Activated T-cell treated with anti-CD3 and anti-CD28 coated beads, Interleukin-2, amount 50 U/mL, for 72 hours (primary cell): ENCODE data around the gene HSPA4. TPM values are rescaled to one million over a fixed set of nuclear protein-coding genes. Genes with fewer than 3 reads are reported as not detected.
"Not testable (repeated sequence)": the region's sequence is repeated elsewhere in the genome, so short reads cannot be mapped to it uniquely, and the experiment has no call there.

Source experiments
- ATAC-seq, 2 donors: fragments of 150-1000 bp; cut with Tn5 transposase; replicated peaks in 1 of 2; 2 replicates each; pipeline ENCODE4 v1.10.0; 2021; ENCODE audit warnings: moderate library complexity in 2 of 2, mild to moderate bottlenecking in 1 of 2
- DNase-seq, 2 donors: peaks; one replicate each; pipeline ENCODE4 v3.0.0; 2021 to 2022; ENCODE audit warnings: mixed read lengths in 1 of 2
- H3K27ac Mint-ChIP-seq: one replicate; pipeline ENCODE4 v1.8.0; 2022; ENCODE audit warnings: mild to moderate bottlenecking, moderate library complexity, mixed read lengths
- H3K27me3 Mint-ChIP-seq: one replicate; pipeline ENCODE4 v1.8.0; 2022; ENCODE audit warnings: low read depth, mixed read lengths
- H3K36me3 Mint-ChIP-seq, 2 donors: one replicate each; pipeline ENCODE4 v1.8.0; 2022; ENCODE audit warnings: mixed read lengths in 2 of 2, mild to moderate bottlenecking in 1 of 2; ENCODE audit not compliant: insufficient read depth in 2 of 2
- H3K4me1 Mint-ChIP-seq: one replicate; pipeline ENCODE4 v1.8.0; 2022; ENCODE audit warnings: low read depth, mixed read lengths
- H3K4me3 Mint-ChIP-seq, 2 donors: one replicate each; pipeline ENCODE4 v1.8.0; 2022; ENCODE audit warnings: mild to moderate bottlenecking in 2 of 2, mixed read lengths in 2 of 2, moderate library complexity in 2 of 2
- H3K9me3 Mint-ChIP-seq, 2 donors: one replicate each; pipeline ENCODE4 v1.8.0; 2022; ENCODE audit warnings: mixed read lengths in 2 of 2
- total RNA-seq, 2 donors: library from RNA; stranded (reverse); gene quantifications; one replicate each; pipeline ENCODE4 v1.2.3, GENCODE V29; 2022

The HSPA4 gene
- total RNA-seq = 100 to 1,000 TPM; 173 to 213 TPM

- ATAC-seq (peak; percentile 84 to 90), DNase-seq (peak; percentile 96 to 99)
- H3K27me3 Mint-ChIP-seq = no peaks in the 10 kb centered on the region
- peaks cover 2 to 7% of the 10 kb centered on the region in 2 donors for H3K36me3 Mint-ChIP-seq
- no peaks in the 10 kb centered on the region for H3K9me3 Mint-ChIP-seq
- H3K4me1 Mint-ChIP-seq = peaks cover 62% of the 10 kb centered on the region
- H3K27ac Mint-ChIP-seq = peak within 1 kb of the TSS; percentile 92
- peak within 1 kb of the TSS; percentile 86 to 96 for H3K4me3 Mint-ChIP-seq
Observed at GRCh38 chr5:133051542-133052316, at the start of gene HSPA4. HSPA4 (plus strand) TSS chr5:133052013; CDS start chr5:133052251, 238 bp downstream.

DNA sequence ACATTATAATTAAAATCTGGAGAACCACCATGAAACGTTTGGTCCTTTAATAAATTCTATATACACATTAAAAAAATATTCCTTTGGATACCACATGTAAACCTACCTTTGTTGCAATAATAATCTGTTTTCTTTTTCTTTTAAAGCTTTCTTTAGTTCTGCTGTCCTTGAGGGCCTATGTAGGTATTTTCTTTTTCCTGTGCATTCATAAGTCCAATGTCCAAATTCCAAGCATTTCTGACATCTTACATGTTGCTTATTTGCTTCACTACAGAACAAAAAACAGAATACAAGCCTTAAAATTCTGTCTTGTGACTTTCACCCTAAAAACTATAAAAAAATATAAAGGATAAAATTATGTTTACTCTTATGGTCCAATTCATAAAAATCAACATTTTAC, 45.2 kb upstream of the HSPA4 start:
- Mint-ChIP-seq H3K36me3 (peaks cover 2 to 5% of the 10 kb centered on the region in 2 donors), H3K4me1 (no peaks in the 10 kb centered on the region)

GRCh38 chr5:133008455-133008854, 43.4 kb upstream of the HSPA4 start:
- H3K4me3 Mint-ChIP-seq, ATAC-seq, DNase-seq, H3K36me3 Mint-ChIP-seq, H3K27ac Mint-ChIP-seq, H3K27me3 Mint-ChIP-seq, H3K9me3 Mint-ChIP-seq, H3K4me1 Mint-ChIP-seq: not testable (repeated sequence)

More for the DNA sequence above, 45.2 kb upstream of the HSPA4 start:
- Mint-ChIP-seq H3K27me3 (no peaks in the 10 kb centered on the region), H3K4me3 (no peak overlapping the region), H3K27ac (no peak overlapping the region), H3K9me3 (no peaks in the 10 kb centered on the region)
- DNase-seq (no peak), ATAC-seq (no peak)

DNA sequence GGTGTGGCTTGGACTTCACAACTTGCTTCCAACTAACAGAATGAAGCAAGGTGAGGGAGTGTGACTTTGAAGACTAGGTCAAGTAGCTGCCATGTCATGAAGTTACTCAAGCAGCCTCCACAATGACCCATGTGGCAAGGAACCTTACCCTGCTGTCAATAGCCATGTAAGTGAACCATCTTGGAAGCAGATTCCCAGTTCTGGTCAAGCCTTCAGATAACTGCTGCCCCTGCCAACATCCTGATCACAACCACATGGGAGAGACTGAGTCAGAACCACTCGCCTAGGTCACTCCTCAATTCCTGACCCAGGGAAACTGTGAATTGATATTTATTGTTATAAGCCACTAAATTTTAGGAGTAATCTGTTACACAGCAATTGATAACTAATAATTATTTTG, 36.3 kb upstream of the HSPA4 start:
- ATAC-seq (no peak), DNase-seq (no peak)
- H3K4me3 Mint-ChIP-seq = no peak overlapping the region
- H3K9me3 Mint-ChIP-seq = no peaks in the 10 kb centered on the region
- H3K27me3 Mint-ChIP-seq = no peaks in the 10 kb centered on the region
- H3K27ac Mint-ChIP-seq = no peak overlapping the region
- no peaks in the 10 kb centered on the region for H3K4me1 Mint-ChIP-seq
- H3K36me3 Mint-ChIP-seq = peaks cover 0 to 7% of the 10 kb centered on the region in 2 donors

DNA sequence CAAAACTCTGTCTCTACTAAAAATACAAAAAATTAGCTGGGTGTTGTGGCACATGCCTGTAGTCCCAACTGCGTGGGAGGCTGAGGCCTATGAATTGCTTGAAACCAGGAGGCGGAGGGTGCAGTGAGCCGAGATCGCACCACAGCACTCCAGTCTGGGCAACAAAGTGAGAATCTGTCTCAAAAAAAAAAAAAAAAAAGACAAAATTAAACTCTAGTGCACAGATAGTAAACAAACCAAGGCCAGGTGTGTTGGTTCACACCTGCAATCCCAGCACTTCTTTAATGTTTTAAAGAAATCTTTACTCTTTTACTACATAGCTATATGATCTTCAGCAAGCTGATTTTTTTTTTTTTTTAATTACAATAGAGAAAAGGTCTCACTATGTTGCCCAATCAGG, 33.8 kb upstream of the HSPA4 start:
- ATAC-seq (no peak), DNase-seq (no peak)
- Mint-ChIP-seq H3K36me3 (peaks cover 0 to 4% of the 10 kb centered on the region in 2 donors), H3K27ac (no peak overlapping the region), H3K4me3 (no peak overlapping the region), H3K9me3 (no peaks in the 10 kb centered on the region), H3K27me3 (no peaks in the 10 kb centered on the region), H3K4me1 (no peaks in the 10 kb centered on the region)

GRCh38 chr5:133019471-133019870, 32.3 kb upstream of the HSPA4 start:
- DNase-seq, H3K27me3 Mint-ChIP-seq, H3K4me3 Mint-ChIP-seq, ATAC-seq, H3K27ac Mint-ChIP-seq, H3K9me3 Mint-ChIP-seq, H3K36me3 Mint-ChIP-seq, H3K4me1 Mint-ChIP-seq: not testable (repeated sequence)

DNA sequence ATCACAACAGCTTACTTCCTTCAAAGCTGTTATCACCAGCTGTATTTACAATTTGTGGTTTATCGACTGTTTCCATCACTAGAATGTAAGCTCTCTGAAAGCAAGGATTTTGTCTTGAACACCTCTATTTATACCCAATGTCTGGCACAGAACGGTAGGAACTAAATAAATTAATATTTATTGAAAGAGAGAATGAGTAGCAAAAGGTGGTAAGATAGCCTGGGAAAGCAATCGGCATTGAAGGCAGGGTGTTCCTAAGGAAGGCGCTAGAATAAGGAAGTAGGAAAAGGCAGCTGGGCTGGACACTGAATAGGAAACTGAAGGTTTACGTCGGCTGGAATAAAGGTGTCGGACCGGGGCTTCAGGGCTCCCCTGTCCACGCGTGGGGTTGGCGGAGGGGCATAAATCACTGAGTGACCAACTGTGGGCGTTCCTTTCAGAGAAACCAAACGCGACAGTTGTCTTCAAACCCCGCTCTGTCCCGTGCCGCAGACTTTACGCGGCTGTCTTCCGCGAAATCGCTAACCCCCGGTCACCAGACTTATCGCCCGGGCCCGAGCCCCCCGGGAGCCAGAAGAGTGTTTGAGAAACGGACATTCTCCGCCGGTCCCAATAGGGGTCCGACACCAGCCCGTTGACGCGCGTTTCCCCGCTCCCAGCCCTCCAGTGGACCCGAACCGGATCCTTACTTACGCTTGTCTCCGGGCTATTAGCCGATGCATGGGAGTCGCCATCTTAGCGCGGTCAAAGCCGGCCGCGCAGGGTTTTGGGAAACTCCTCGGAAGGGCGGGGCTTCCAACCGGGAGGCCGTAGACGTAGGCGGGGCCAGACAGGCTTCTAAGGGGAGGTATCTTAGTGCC, 25.8 kb upstream of the HSPA4 start, which contains the start of gene ZCCHC10:
Gene ZCCHC10 (minus strand): TSS at position 746 of the 860 bp plus-strand sequence. CDS start 12 bp downstream, at position 734.
- Mint-ChIP-seq H3K4me1 (peaks cover 25% of the 10 kb centered on the region), H3K9me3 (no peaks in the 10 kb centered on the region), H3K36me3 (peaks cover 3 to 5% of the 10 kb centered on the region in 2 donors), H3K4me3 (peak within 1 kb of the TSS; percentile 91 to 92), H3K27ac (peak within 1 kb of the TSS; percentile 94), H3K27me3 (no peaks in the 10 kb centered on the region)
- ATAC-seq (peak; percentile 99 to 100), DNase-seq (peak; percentile 94 to 96)

- no peaks in the 10 kb centered on the region for H3K9me3 Mint-ChIP-seq
- ATAC-seq = no peak
- peaks cover 25% of the 10 kb centered on the region for H3K4me1 Mint-ChIP-seq
- no peak overlapping the region for H3K27ac Mint-ChIP-seq
- H3K4me3 Mint-ChIP-seq = peak overlapping the region; percentile 91 to 92
- H3K27me3 Mint-ChIP-seq = no peaks in the 10 kb centered on the region
- no peak for DNase-seq
- H3K36me3 Mint-ChIP-seq = peaks cover 3 to 5% of the 10 kb centered on the region in 2 donors
Observed at GRCh38 chr5:133026664-133027153, 25.1 kb upstream of the HSPA4 start.

GRCh38 chr5:133029416-133029815, 22.4 kb upstream of the HSPA4 start:
- Mint-ChIP-seq H3K4me3 (no peak overlapping the region), H3K27ac (no peak overlapping the region), H3K9me3 (no peaks in the 10 kb centered on the region), H3K36me3 (peaks cover 3 to 5% of the 10 kb centered on the region in 2 donors), H3K4me1 (peaks cover 28% of the 10 kb centered on the region), H3K27me3 (no peaks in the 10 kb centered on the region)
- ATAC-seq (no peak), DNase-seq (no peak)

DNA sequence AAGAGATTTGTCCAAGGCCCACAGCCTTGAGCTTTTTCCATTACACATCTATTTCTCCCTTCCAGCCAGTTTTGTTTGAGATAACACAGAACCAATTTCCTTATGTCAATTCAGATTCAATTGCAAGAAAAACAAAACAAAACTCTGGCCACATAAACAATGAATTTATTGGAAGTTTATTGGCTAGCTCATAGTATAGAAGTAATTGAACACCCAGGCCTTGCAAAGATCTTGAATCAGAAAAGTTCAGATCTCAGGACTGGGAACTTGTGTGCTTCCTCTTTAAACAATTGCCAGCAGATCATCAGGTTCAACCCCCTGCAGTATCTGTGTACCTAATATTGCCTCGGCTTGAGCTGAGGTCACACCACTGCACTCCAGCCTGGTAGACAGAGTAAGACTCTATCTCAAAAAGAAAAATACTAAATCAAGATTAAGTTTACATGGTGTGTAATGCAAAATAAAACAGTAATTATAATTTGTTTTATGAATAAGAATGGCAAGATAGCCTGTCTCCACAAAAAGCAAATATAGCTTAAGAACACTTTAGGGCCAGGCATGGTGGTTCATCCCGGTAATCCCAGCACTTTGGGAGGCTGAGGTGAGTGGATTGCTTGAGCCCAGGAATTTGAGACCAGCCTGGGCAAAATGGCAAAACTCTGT, 21.3 kb upstream of the HSPA4 start:
- H3K36me3 Mint-ChIP-seq = peaks cover 3 to 4% of the 10 kb centered on the region in 2 donors
- H3K4me3 Mint-ChIP-seq = no peak overlapping the region
- H3K9me3 Mint-ChIP-seq = no peaks in the 10 kb centered on the region
- no peaks in the 10 kb centered on the region for H3K27me3 Mint-ChIP-seq
- DNase-seq (no peak), ATAC-seq (no peak)
- peaks cover 17% of the 10 kb centered on the region for H3K4me1 Mint-ChIP-seq
- no peak overlapping the region for H3K27ac Mint-ChIP-seq

GRCh38 chr5:133032852-133033742, 18.7 kb upstream of the HSPA4 start:
- ATAC-seq (peak in 1 of 2 donors; percentile 29), DNase-seq (no peak)
- H3K27me3 Mint-ChIP-seq = no peaks in the 10 kb centered on the region
- no peaks in the 10 kb centered on the region for H3K36me3 Mint-ChIP-seq
- H3K27ac Mint-ChIP-seq = no peak overlapping the region
- H3K9me3 Mint-ChIP-seq = no peaks in the 10 kb centered on the region
- peaks cover 8% of the 10 kb centered on the region for H3K4me1 Mint-ChIP-seq
- no peak overlapping the region for H3K4me3 Mint-ChIP-seq

GRCh38 chr5:133034064-133034463, 17.7 kb upstream of the HSPA4 start:
- no peak overlapping the region for H3K4me3 Mint-ChIP-seq
- H3K27me3 Mint-ChIP-seq = no peaks in the 10 kb centered on the region
- no peak for DNase-seq
- H3K4me1 Mint-ChIP-seq = peaks cover 8% of the 10 kb centered on the region
- H3K36me3 Mint-ChIP-seq = no peaks in the 10 kb centered on the region
- ATAC-seq = no peak
- H3K9me3 Mint-ChIP-seq = no peaks in the 10 kb centered on the region
- no peak overlapping the region for H3K27ac Mint-ChIP-seq
